Transverse colon (tissue), 3 donors: Measurements from ENCODE around the gene MPPED2.

ENCODE experiments used
- CTCF ChIP-seq, 5 experiments: fragments of 200-600 bp in 3 of 5; fragments of 450-650 bp in 2 of 5; sonication (generic) in 3 of 5; IDR thresholded peaks; 1 replicate in 2 of 5; 2 replicates in 3 of 5; pipeline ENCODE4 v1.5.1; 2016 to 2017; ENCODE audit warnings: antibody characterized with exemption in 5 of 5, inconsistent platforms in 3 of 5, mild to moderate bottlenecking in 2 of 5, moderate library complexity in 1 of 5
- EP300 ChIP-seq: sonication (generic); formaldehyde crosslinking; IDR thresholded peaks from one replicate; pipeline ENCODE4 v1.6.1; 2017; ENCODE audit warnings: antibody characterized with exemption, low read depth
- POLR2A ChIP-seq: fragments of 450-650 bp; IDR thresholded peaks from one replicate; pipeline ENCODE4 v1.6.1; 2016; ENCODE audit warnings: antibody characterized with exemption, mild to moderate bottlenecking, moderate library complexity

GRCh38 chr11:30603357-30603756 lies 17.2 kb upstream of the MPPED2 start:
- no peak for TF ChIP-seq CTCF (IDR thresholded peaks at IDR 0.05)
- no peak for TF ChIP-seq POLR2A
- TF ChIP-seq EP300: no peak
